Esophagus (tissue), 2 donors: Measurements from ENCODE around the gene PDGFRA. TPM values are rescaled to one million over a fixed set of nuclear protein-coding genes. Genes with fewer than 3 reads are reported as not detected.

Experiments
- H3K27ac ChIP-seq, 2 donors: one replicate each; pipeline ENCODE4 v1.5.1; 2013; ENCODE audit warnings: low read depth in 2 of 2, mild to moderate bottlenecking in 2 of 2, inconsistent platforms in 1 of 2, low read length in 1 of 2, moderate library complexity in 1 of 2
- H3K27me3 ChIP-seq, 2 donors: one replicate each; pipeline ENCODE4 v1.6.1; 2013; ENCODE audit warnings: low read length in 2 of 2, control low read depth in 1 of 2, mild to moderate bottlenecking in 1 of 2; ENCODE audit not compliant: insufficient read depth in 2 of 2, control insufficient read depth in 1 of 2
- H3K36me3 ChIP-seq, 2 donors: one replicate each; pipeline ENCODE4 v1.6.1; 2013; ENCODE audit warnings: low read length in 1 of 2; ENCODE audit not compliant: control insufficient read depth in 2 of 2, insufficient read depth in 2 of 2
- H3K4me1 ChIP-seq, 2 donors: one replicate each; pipeline ENCODE4 v1.6.1; 2013; ENCODE audit warnings: low read length in 1 of 2; ENCODE audit not compliant: control insufficient read depth in 2 of 2, insufficient read depth in 2 of 2
- H3K4me3 ChIP-seq, 2 donors: one replicate each; pipeline ENCODE4 v1.5.1; 2013; ENCODE audit warnings: low read length in 2 of 2, mild to moderate bottlenecking in 2 of 2, low read depth in 1 of 2, moderate library complexity in 1 of 2
- H3K9me3 ChIP-seq, 2 donors: one replicate each; pipeline ENCODE4 v1.6.1; 2013; ENCODE audit warnings: mild to moderate bottlenecking in 2 of 2, low read depth in 1 of 2, low read length in 1 of 2, moderate library complexity in 1 of 2; ENCODE audit not compliant: control insufficient read depth in 2 of 2, insufficient read depth in 1 of 2
- WGBS, 2 donors: extraction: QIAGEN DNeasy Blood & Tissue Kit; methylation state at CpG; one replicate each; pipeline ENCODE4 v1.1.7; 2013; 5-methylcytosine and 5-hydroxymethylcytosine counted together
- polyA plus RNA-seq, 2 donors: library from polyadenylated mRNA; stranded (reverse); fragments of 200-250 nt; gene quantifications; one replicate each; pipeline ENCODE4 v1.2.3, GENCODE V29; 2013
- donor health status: healthy with polysubstance abuse.
- donor health status: Bipolar disorder and iron deficiency.

Gene PDGFRA
- polyA plus RNA-seq, 2 donors, result 3.9 to 7.4 TPM

DNA sequence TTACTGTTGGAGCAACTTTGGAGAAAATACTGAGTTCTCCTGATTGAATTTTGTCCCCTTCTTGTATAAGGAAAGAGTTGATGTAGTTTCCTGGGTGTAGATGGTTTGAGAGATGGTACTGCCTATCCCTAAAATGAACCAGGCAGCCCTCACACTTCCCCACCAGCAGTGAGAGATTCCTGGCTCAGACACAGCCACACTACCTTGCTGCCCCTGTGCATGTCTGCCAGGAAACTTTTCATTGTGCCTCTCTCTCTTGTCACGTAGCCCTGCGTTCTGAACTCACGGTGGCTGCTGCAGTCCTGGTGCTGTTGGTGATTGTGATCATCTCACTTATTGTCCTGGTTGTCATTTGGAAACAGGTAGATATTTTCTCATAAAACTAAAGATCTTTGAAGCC lies 45.2 kb downstream of the PDGFRA start:
- no peak overlapping the region for H3K27ac ChIP-seq
- no peak overlapping the region for H3K4me3 ChIP-seq
- no peaks in the 10 kb centered on the region for H3K4me1 ChIP-seq
- no peaks in the 10 kb centered on the region for H3K27me3 ChIP-seq
- H3K9me3 ChIP-seq, result no peaks in the 10 kb centered on the region
- peaks cover 0 to 3% of the 10 kb centered on the region in 2 donors for H3K36me3 ChIP-seq
- WGBS, 2 donors, result 89 to 96% methylated on average over 3 of the region's 3 CpGs

DNA sequence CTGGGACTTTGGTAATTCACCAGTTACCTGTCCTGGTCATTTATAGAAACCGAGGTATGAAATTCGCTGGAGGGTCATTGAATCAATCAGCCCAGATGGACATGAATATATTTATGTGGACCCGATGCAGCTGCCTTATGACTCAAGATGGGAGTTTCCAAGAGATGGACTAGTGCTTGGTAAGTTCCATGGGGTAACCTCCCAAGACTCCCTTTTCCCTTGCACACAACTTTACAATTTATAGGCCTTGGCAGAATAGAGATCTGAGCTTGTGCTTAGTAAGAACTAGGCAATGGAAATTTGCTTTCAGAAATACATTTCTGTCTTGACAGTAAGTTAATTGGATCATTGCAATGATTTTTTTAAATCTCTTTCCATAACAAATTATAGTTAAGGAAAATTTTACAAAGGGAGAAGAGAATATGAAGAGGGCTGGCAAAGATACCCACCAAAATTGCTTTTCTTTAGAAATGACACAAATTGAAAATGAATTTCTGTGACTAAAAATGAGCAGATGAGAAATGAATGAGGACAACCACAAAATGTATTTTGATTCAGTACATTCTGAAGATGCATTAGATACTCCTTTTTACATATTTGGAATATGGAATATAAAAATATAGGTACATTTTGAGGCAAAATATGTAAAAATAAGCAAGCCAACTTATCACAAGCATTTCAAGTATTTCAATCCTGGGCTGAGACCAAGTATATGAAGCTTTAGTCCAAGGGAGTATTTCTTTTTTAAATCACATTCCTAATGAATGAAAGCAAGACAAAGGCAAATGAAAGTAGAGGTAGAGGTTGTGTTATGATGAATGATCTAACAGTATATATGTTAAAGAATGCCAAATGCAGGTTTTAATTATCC lies 45.9 kb downstream of the PDGFRA start:
- Histone ChIP-seq H3K36me3 (peaks cover 0 to 3% of the 10 kb centered on the region in 2 donors), H3K4me3 (no peak overlapping the region), H3K9me3 (no peaks in the 10 kb centered on the region), H3K27me3 (no peaks in the 10 kb centered on the region), H3K4me1 (no peaks in the 10 kb centered on the region), H3K27ac (no peak overlapping the region)
- WGBS, 2 donors, result 90% methylated on average over 3 of the region's 3 CpGs

DNA sequence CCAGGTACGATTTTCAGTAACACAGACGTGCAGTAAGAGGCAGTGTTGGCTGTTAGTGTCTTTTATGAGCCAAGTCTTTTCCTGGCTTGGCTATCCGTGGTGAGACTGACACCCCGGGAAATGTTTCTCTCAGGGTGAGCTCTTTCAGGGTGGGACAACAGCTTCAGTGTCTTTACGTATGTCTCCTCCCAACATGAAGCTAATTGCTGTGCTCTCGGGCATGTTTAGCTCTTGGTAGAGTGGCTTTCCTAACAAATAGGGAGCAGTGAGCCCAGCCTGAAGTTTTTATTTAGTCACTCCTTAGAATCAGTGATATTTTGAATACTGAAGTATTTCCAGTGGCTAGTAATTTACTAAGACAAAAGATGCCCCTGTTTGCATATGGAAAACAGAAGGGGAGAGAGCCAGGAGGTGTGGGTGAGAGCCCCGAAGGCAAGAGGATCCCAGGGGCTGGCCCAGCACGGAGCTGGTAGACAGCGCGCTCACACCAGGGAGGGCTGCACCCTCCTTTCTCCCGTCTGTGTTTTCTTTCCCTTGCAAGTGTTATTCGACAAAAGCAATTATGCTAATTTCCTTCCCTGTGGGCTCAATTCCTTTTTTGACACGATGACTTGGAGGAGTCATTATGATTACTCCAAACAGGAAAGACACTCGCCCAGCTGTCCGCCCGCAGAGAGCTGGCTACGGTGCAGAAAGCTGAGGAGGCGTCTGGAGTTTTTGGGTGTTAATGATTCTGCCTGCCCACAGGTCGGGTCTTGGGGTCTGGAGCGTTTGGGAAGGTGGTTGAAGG lies 47.7 kb downstream of the PDGFRA start:
- H3K4me3 ChIP-seq, result no peak overlapping the region
- peaks cover 0 to 1% of the 10 kb centered on the region in 2 donors for H3K4me1 ChIP-seq
- H3K36me3 ChIP-seq, result peaks cover 0 to 3% of the 10 kb centered on the region in 2 donors
- no peaks in the 10 kb centered on the region for H3K9me3 ChIP-seq
- WGBS, 2 donors, result 22 to 35% methylated on average over 20 of the region's 20 CpGs
- no peaks in the 10 kb centered on the region for H3K27me3 ChIP-seq
- no peak overlapping the region for H3K27ac ChIP-seq

DNA sequence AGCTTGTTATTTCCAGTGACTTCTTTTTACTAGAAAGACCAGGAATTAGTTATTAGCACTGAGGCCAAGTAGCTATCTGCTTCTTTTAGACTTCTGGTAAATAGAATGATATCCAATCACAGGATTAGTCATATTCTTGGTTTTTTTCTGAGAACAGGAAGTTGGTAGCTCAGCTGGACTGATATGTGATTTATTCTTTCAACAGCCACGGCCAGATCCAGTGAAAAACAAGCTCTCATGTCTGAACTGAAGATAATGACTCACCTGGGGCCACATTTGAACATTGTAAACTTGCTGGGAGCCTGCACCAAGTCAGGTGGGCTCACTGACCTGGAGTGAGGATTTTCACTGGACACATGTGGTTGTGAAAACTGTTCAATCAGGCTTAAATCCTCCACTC lies 48.6 kb downstream of the PDGFRA start:
- WGBS, 2 donors, result 4 to 6% methylated on average over 1 of the region's 1 CpG
- H3K4me1 ChIP-seq, result peaks cover 0 to 1% of the 10 kb centered on the region in 2 donors
- H3K27me3 ChIP-seq, result no peaks in the 10 kb centered on the region
- no peaks in the 10 kb centered on the region for H3K9me3 ChIP-seq
- no peak overlapping the region for H3K4me3 ChIP-seq
- H3K36me3 ChIP-seq, result peaks cover 0 to 3% of the 10 kb centered on the region in 2 donors
- no peak overlapping the region for H3K27ac ChIP-seq

DNA sequence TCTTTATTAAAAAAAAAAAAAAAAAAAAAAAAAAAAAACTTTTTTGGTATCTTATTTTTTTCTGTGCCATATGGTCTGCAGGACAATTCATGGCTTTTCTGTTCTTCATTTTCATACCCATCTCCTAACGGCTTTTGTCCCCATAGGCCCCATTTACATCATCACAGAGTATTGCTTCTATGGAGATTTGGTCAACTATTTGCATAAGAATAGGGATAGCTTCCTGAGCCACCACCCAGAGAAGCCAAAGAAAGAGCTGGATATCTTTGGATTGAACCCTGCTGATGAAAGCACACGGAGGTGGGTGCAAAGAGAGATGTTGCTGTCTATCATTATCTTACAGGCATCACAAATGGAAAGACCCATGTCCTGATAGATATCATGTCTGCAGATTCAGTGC lies 49.1 kb downstream of the PDGFRA start:
- 82 to 93% methylated on average over 2 of the region's 2 CpGs for WGBS, 2 donors
- peaks cover 0 to 3% of the 10 kb centered on the region in 2 donors for H3K36me3 ChIP-seq
- no peak overlapping the region for H3K4me3 ChIP-seq
- peaks cover 0 to 1% of the 10 kb centered on the region in 2 donors for H3K9me3 ChIP-seq
- H3K27me3 ChIP-seq, result no peaks in the 10 kb centered on the region
- H3K4me1 ChIP-seq, result peaks cover 0 to 1% of the 10 kb centered on the region in 2 donors
- H3K27ac ChIP-seq, result no peak overlapping the region

DNA sequence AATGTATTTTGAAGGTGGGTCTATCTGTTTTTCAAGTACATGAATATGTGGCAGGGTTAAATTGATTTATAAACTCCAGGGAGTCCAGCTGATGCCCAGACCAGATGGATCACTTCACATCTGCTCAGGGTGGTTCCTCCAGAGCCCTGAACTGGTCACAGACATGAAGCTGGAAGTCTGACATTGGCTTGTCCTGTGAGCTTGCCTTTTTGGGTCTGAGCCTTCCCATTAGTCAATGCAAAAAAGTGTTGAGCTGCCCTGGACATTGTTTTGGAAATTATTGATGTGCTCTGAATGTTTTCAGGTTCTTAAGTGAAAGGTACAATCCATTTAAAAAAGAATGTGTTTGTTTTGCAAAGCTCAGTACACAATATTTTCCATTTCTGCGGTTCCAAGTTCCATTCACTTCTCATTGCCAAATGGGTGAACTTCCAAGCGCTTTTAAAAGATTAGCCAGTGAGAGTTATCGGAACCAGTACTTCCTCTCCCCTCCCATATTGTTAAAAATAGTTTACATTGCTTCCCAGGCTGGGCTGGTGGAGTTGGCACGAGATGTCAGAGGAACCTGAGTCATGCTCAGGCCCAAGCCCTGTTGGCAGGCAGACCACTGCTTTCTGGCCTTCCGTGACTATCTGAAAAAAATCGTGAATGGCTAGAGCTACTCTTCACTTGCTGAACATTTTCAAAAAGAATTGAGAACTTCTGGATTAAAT lies 52.1 kb downstream of the PDGFRA start:
- 7 to 18% methylated on average over 6 of the region's 6 CpGs for WGBS, 2 donors
- Histone ChIP-seq H3K27ac (peak overlapping the region; percentile 24 to 56), H3K36me3 (no peaks in the 10 kb centered on the region), H3K4me3 (no peak overlapping the region), H3K27me3 (no peaks in the 10 kb centered on the region), H3K4me1 (peaks cover 0 to 1% of the 10 kb centered on the region in 2 donors), H3K9me3 (peaks cover 0 to 3% of the 10 kb centered on the region in 2 donors)

DNA sequence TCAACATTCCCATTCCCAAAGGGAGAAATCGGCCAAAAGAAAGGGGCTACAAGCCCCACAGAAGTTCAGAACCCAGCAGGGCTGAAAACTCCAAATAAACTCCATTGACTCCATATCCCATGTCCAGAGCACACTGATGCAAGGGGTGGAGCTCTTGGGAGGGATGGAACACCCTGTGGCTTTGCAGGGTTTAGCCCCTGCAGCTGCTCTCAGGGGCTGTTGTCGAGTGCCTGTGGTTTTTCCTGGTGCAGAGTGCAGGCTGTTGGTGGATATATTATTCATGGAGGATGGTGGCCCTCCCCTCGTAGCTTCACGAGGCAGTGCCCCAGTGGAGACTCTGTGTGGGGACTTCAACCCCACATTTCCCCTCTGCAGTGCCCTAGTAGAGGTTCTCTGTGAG lies 53.7 kb downstream of the PDGFRA start:
- Histone ChIP-seq H3K27me3 (no peaks in the 10 kb centered on the region), H3K4me3 (no peak overlapping the region), H3K27ac (no peak overlapping the region), H3K36me3 (no peaks in the 10 kb centered on the region), H3K4me1 (peaks cover 0 to 1% of the 10 kb centered on the region in 2 donors), H3K9me3 (peaks cover 0 to 3% of the 10 kb centered on the region in 2 donors)
- 90% methylated on average over 4 of the region's 4 CpGs for WGBS, 2 donors

DNA sequence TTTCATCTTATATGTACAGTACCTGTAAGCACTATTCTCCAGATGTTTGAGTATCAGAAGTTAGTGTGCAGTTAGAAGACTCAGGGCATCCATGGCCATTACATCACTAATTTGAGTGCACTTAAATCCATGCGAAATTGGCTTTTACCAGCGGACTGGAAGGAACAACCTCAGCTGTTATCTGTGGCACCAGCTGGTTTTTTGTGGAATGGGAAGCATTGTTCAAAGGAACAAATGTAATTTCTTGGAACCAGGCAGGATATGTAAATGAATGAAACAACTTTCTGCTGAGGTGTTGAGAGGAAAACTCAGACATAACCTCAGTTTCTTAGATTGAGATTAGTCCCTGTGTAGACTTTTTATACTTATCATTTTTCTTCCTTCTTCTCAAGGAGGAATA lies 60.2 kb downstream of the PDGFRA start:
- 74 to 88% methylated on average over 2 of the region's 2 CpGs for WGBS, 2 donors
- no peaks in the 10 kb centered on the region for H3K27me3 ChIP-seq
- no peak overlapping the region for H3K27ac ChIP-seq
- H3K4me1 ChIP-seq, result no peaks in the 10 kb centered on the region
- H3K36me3 ChIP-seq, result no peaks in the 10 kb centered on the region
- H3K9me3 ChIP-seq, result peaks cover 0 to 4% of the 10 kb centered on the region in 2 donors
- H3K4me3 ChIP-seq, result no peak overlapping the region

DNA sequence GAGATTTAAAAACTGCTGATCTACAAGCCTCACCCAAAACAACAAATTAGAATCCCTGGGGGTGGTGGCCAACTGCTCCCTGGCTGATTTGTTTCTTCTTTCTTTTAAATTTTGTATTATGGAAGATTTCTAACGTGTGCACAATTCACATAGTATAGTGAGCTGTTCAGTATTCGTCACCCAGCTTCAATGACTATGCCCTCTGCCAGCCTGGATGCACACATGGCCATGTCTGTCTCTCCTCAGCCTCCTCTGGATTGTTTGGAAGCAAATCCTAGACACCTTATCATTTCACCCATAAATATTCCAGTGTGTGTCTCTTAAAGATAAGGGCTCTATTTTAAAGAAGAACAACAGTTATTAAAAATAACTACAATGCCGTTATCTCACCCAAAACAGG lies 61.9 kb downstream of the PDGFRA start:
- no peaks in the 10 kb centered on the region for H3K36me3 ChIP-seq
- no peaks in the 10 kb centered on the region for H3K27me3 ChIP-seq
- WGBS, 2 donors, result 87 to 92% methylated on average over 3 of the region's 3 CpGs
- H3K4me3 ChIP-seq, result no peak overlapping the region
- H3K4me1 ChIP-seq, result no peaks in the 10 kb centered on the region
- no peak overlapping the region for H3K27ac ChIP-seq
- peaks cover 0 to 4% of the 10 kb centered on the region in 2 donors for H3K9me3 ChIP-seq
